HepG2 (cell line): ENCODE measurements around the gene ITGAE. TPM values are rescaled to one million over a fixed set of nuclear protein-coding genes. Genes with fewer than 3 reads are reported as not detected.

Source experiments
- ATAC-seq: fragments of 200-7000 bp; cut with Tn5 transposase; 3 replicates; pipeline ENCODE4 v1.9.1; 2020; ENCODE audit warnings: mild to moderate bottlenecking, moderate library complexity
- BruUV-seq: library from RNA; stranded (reverse); fragments of 400-500 nt; replicated peaks from 2 replicates; lab custom pipeline; 2021; lab: Mats Ljungman, UMichigan
- CTCF ChIA-PET: fragments of 300-600 bp; formaldehyde crosslinking; extraction: SDS; loops from one replicate; lab custom pipeline; 2021; ENCODE audit warnings: low total read pairs, inconsistent platforms, low intra/inter-chr PET ratio; lab: Yijun Ruan, JAX
- POLR2A ChIA-PET: fragments of 350-600 bp; sonication (Branson Sonifier 250); formaldehyde crosslinking; loops from one replicate; lab custom pipeline; 2020; ENCODE audit warnings: antibody characterized with exemption, inconsistent platforms; lab: Yijun Ruan, JAX
- DNase-seq: peaks from one replicate; pipeline ENCODE4 v3.0.0-alpha.2; 2015; ENCODE audit warnings: low spot score
- FAIRE-seq: peaks from 3 replicates; lab custom pipeline; 2011; peaks lifted over from hg19 to GRCh38; lab: Jason Lieb, UNC
- H2AFZ ChIP-seq: one replicate; pipeline ENCODE4 v1.6.1; 2011; ENCODE audit warnings: low read length, inconsistent platforms
- H3K27ac ChIP-seq: fragments of 300-600 bp; 3 replicates; pipeline ENCODE4 v1.8.0; 2011; ENCODE audit warnings: mixed run types, mild to moderate bottlenecking, mixed read lengths, low read length, inconsistent platforms; ENCODE audit not compliant: insufficient read depth; ENCODE audit errors: extremely low read length
- H3K27me3 ChIP-seq, 2 experiments: fragments of 200-600 bp in 1 of 2; 2 replicates in 1 of 2; 3 replicates in 1 of 2; pipeline versions ENCODE4 v1.6.0 to v1.8.0; 2011; ENCODE audit warnings: low read length in 2 of 2, mild to moderate bottlenecking in 2 of 2, moderate library complexity in 2 of 2, inconsistent platforms in 1 of 2; ENCODE audit not compliant: insufficient read depth in 2 of 2, control insufficient read depth in 1 of 2
- H3K36me3 ChIP-seq, 2 experiments: fragments of 200-600 bp in 1 of 2; replicated peaks in 1 of 2; 2 replicates in 1 of 2; 3 replicates in 1 of 2; pipeline versions ENCODE4 v1.5.1 to v1.8.0; 2011; ENCODE audit warnings: low read length in 2 of 2, inconsistent platforms in 1 of 2; ENCODE audit not compliant: insufficient read depth in 2 of 2, control insufficient read depth in 1 of 2
- H3K4me1 ChIP-seq: 2 replicates; pipeline ENCODE4 v1.5.1; 2012; ENCODE audit warnings: low read length, inconsistent platforms; ENCODE audit not compliant: insufficient read depth
- H3K4me2 ChIP-seq: 2 replicates; pipeline ENCODE4 v1.6.0; 2011; ENCODE audit warnings: low read depth, low read length, inconsistent platforms
- H3K4me3 ChIP-seq, 3 experiments: fragments of 200-600 bp in 1 of 3; sonication (generic), shearing (Covaris generic) in 1 of 3; replicated peaks in 1 of 3; 2 replicates each; pipeline ENCODE4 v1.5.1; 2011 to 2016; ENCODE audit warnings: low read length in 3 of 3, inconsistent platforms in 2 of 3, low read depth in 2 of 3, mild to moderate bottlenecking in 2 of 3, control low read depth in 1 of 3, mixed read lengths in 1 of 3; ENCODE audit not compliant: insufficient read depth in 1 of 3
- H3K79me2 ChIP-seq: one replicate; pipeline ENCODE4 v1.6.1; 2011; ENCODE audit warnings: low read length, inconsistent platforms; ENCODE audit not compliant: insufficient read depth
- H3K9ac ChIP-seq: 2 replicates; pipeline ENCODE4 v1.6.0; 2011; ENCODE audit warnings: mild to moderate bottlenecking, low read depth, low read length, inconsistent platforms; ENCODE audit not compliant: insufficient read depth
- H3K9me3 ChIP-seq: 2 replicates; pipeline ENCODE4 v1.5.1; 2012; ENCODE audit warnings: mild to moderate bottlenecking, low read length
- H4K20me1 ChIP-seq: 2 replicates; pipeline ENCODE4 v1.6.0; 2011; ENCODE audit warnings: inconsistent platforms, mild to moderate bottlenecking, low read length, moderate library complexity; ENCODE audit not compliant: insufficient read depth
- BORCS8-MEF2B ChIP-seq: sonication (generic); formaldehyde crosslinking; IDR thresholded peaks from 2 replicates; pipeline ENCODE4 v1.8.0; 2022; ENCODE audit warnings: mild to moderate bottlenecking, missing genetic modification reagents
- CHD4 ChIP-seq: fragments of 200-600 bp; sonication (generic); IDR thresholded peaks from 2 replicates; pipeline ENCODE4 v1.7.0; 2017; ENCODE audit warnings: mild to moderate bottlenecking, low read length, borderline replicate concordance
- EP300 ChIP-seq, 3 experiments: sonication (generic) in 1 of 3; formaldehyde crosslinking in 1 of 3; IDR thresholded peaks; 2 replicates each; pipeline versions ENCODE4 v1.5.1 to v1.6.1; 2011 to 2020; ENCODE audit warnings: low read depth in 2 of 3, low read length in 2 of 3, borderline replicate concordance in 1 of 3, improper control_type of control experiment in 1 of 3, mild to moderate bottlenecking in 1 of 3, missing genetic modification reagents in 1 of 3, moderate library complexity in 1 of 3
- HDAC6 ChIP-seq: fragments of 200-600 bp; sonication (generic); IDR thresholded peaks from 2 replicates; pipeline ENCODE4 v1.7.0; 2017; ENCODE audit warnings: mild to moderate bottlenecking, antibody characterized with exemption, low read length, low read depth
- KDM3A ChIP-seq: IDR thresholded peaks from 2 replicates; pipeline ENCODE4 v1.6.1; 2018; ENCODE audit warnings: low read depth, missing compliant biosample characterization
- MEIS2 ChIP-seq: sonication (generic); formaldehyde crosslinking; IDR thresholded peaks from 2 replicates; pipeline ENCODE4 v1.9.0; 2021; ENCODE audit warnings: mild to moderate bottlenecking, missing genetic modification reagents
- NFATC3 ChIP-seq: sonication (generic); formaldehyde crosslinking; IDR thresholded peaks from 2 replicates; pipeline ENCODE4 v1.5.1; 2020; ENCODE audit warnings: mild to moderate bottlenecking, missing genetic modification reagents
- PHF20 ChIP-seq: sonication (generic); formaldehyde crosslinking; IDR thresholded peaks from 2 replicates; pipeline ENCODE4 v1.5.0; 2020; ENCODE audit warnings: mild to moderate bottlenecking, missing genetic modification reagents
- PHF5A ChIP-seq: IDR thresholded peaks from one replicate; pipeline ENCODE4 v1.6.1; 2018; ENCODE audit warnings: low read depth, missing genetic modification reagents; ENCODE audit not compliant: unreplicated experiment
- PHF8 ChIP-seq: sonication (generic); formaldehyde crosslinking; IDR thresholded peaks from 2 replicates; pipeline ENCODE4 v1.5.0; 2020; ENCODE audit warnings: missing genetic modification reagents
- ZFP37 ChIP-seq: sonication (generic); formaldehyde crosslinking; IDR thresholded peaks from 2 replicates; pipeline ENCODE4 v1.4.0; 2020; ENCODE audit warnings: missing genetic modification reagents, borderline replicate concordance
- ZNF17 ChIP-seq: sonication (generic); formaldehyde crosslinking; IDR thresholded peaks from 2 replicates; pipeline ENCODE4 v1.5.0; 2020; ENCODE audit warnings: mild to moderate bottlenecking, missing genetic modification reagents
- ZNF205 ChIP-seq: IDR thresholded peaks from 2 replicates; pipeline ENCODE4 v1.6.1; 2018; ENCODE audit warnings: missing biosample characterization, missing genetic modification reagents
- ZNF30 ChIP-seq: sonication (generic); formaldehyde crosslinking; IDR thresholded peaks from 2 replicates; pipeline ENCODE4 v1.5.0; 2020; ENCODE audit warnings: mild to moderate bottlenecking, missing genetic modification reagents
- ZNF777 ChIP-seq: sonication (generic); formaldehyde crosslinking; IDR thresholded peaks from 2 replicates; pipeline ENCODE4 v1.4.0; 2020; ENCODE audit warnings: missing genetic modification reagents
- WGBS: methylation state at CpG from one replicate; pipeline ENCODE4 v1.1.6; 2017; ENCODE audit warnings: low lambda C conversion rate; 5-methylcytosine and 5-hydroxymethylcytosine counted together
- in situ Hi-C: cut with HindIII; loops from 2 replicates; pipeline ENCODE4 v1.10.0; 2017; ENCODE audit warnings: low pct_unique_long_range_greater_than_20kb; ENCODE audit not compliant: extremely low pct_ligation_motif_present
- intact Hi-C: fragments of 100-400 bp; cut with micrococcal nuclease; formaldehyde crosslinking; loops from one replicate; pipeline ENCODE4 v1.10.0; 2022; ENCODE audit not compliant: unreplicated experiment
- polyA plus RNA-seq, 8 experiments: library from polyadenylated mRNA; depleted of rRNA in 3 of 8; stranded (reverse) in 7 of 8; unstranded in 1 of 8; fragments of >200 nt; fragmentation: Illumina TruSeq in 4 of 8; extraction: Trizol in 4 of 8; gene quantifications; 2 replicates each; pipeline versions ENCODE4 v1.2.1 to v1.2.3, GENCODE V29; 2011 to 2016; ENCODE audit warnings: low read depth in 4 of 8, missing spikeins in 1 of 8, mixed read lengths in 1 of 8; ENCODE audit not compliant: insufficient read depth in 1 of 8
- total RNA-seq, 5 experiments: library from RNA; depleted of rRNA; stranded (reverse); fragments of >200 nt; fragmentation: Illumina TruSeq; extraction: Trizol; gene quantifications; 2 replicates each; pipeline ENCODE4 v1.2.3, GENCODE V29; 2016; ENCODE audit warnings: low read depth in 1 of 5
- TF ChIP-seq, protein P1 (sequence below): sonication (generic); formaldehyde crosslinking; IDR thresholded peaks from 2 replicates; pipeline ENCODE4 v1.4.0; 2020; ENCODE audit warnings: missing genetic modification reagents
- TF ChIP-seq, protein P2 (sequence below): sonication (generic); formaldehyde crosslinking; conservative IDR thresholded peaks from 2 replicates; pipeline ENCODE4 v1.8.0; 2022; ENCODE audit warnings: missing genetic modification reagents
- TF ChIP-seq, protein P3 (sequence below): sonication (generic); formaldehyde crosslinking; IDR thresholded peaks from 2 replicates; pipeline ENCODE4 v1.5.0; 2020; ENCODE audit warnings: missing genetic modification reagents
- TF ChIP-seq, protein P4 (sequence below): sonication (generic); formaldehyde crosslinking; IDR thresholded peaks from 2 replicates; pipeline ENCODE4 v1.4.0; 2020; ENCODE audit warnings: missing genetic modification reagents, borderline replicate concordance

The ITGAE gene
- total and polyA plus RNA-seq, 2 of the 13 experiments (the other 11 are each of a cell fraction or from before 2014, with no cell fraction given), result 42.3 to 49.0 TPM

DNA sequence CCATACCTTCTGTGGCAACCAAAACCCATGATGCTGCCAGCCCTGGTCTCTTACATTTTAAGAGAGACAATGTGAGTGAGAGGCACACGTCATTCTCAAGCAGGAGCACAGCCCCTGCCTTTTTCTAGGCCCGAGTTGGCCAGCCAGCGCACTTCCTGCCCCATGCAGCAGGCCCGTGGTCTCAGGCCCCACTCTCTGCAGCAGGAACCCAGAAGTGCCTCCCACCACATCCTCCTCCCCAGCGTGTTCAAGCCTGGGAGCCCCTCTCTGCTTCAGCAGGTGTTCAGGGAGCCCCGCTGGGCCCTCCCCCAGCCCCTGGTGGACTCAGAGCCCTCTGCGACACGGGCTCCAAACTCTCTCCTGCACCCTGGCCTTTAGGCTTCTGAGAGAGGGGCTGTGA is 30.5 kb downstream of the ITGAE start:
- TF ChIP-seq EP300 (IDR thresholded peaks at IDR 0.05; ENCODE audit: low read depth in 2 of 2, low read length in 2 of 2), result no peak
- TF ChIP-seq EP300 (CRISPR knock-in tag; IDR thresholded peaks at IDR 0.05; ENCODE audit: borderline replicate concordance), result no peak
- TF ChIP-seq, protein P1, sequence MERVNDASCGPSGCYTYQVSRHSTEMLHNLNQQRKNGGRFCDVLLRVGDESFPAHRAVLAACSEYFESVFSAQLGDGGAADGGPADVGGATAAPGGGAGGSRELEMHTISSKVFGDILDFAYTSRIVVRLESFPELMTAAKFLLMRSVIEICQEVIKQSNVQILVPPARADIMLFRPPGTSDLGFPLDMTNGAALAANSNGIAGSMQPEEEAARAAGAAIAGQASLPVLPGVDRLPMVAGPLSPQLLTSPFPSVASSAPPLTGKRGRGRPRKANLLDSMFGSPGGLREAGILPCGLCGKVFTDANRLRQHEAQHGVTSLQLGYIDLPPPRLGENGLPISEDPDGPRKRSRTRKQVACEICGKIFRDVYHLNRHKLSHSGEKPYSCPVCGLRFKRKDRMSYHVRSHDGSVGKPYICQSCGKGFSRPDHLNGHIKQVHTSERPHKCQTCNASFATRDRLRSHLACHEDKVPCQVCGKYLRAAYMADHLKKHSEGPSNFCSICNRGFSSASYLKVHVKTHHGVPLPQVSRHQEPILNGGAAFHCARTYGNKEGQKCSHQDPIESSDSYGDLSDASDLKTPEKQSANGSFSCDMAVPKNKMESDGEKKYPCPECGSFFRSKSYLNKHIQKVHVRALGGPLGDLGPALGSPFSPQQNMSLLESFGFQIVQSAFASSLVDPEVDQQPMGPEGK (CRISPR knock-in tag), result no peak
- TF ChIP-seq ZNF777 (CRISPR knock-in tag), result no peak
- TF ChIP-seq ZNF17 (CRISPR knock-in tag), result no peak
- no peak for TF ChIP-seq BORCS8-MEF2B (CRISPR knock-in tag)
- no peak for TF ChIP-seq KDM3A (CRISPR knock-in tag)
- TF ChIP-seq MEIS2 (CRISPR knock-in tag), result no peak
- TF ChIP-seq PHF20 (CRISPR knock-in tag), result no peak
- TF ChIP-seq CHD4, result no peak
- no peak for TF ChIP-seq HDAC6
- no peak for TF ChIP-seq PHF5A (CRISPR knock-in tag)
- TF ChIP-seq NFATC3 (CRISPR knock-in tag), result no peak
- no peak for TF ChIP-seq ZFP37 (CRISPR knock-in tag)
- TF ChIP-seq PHF8 (CRISPR knock-in tag), result no peak
- TF ChIP-seq, protein P2, sequence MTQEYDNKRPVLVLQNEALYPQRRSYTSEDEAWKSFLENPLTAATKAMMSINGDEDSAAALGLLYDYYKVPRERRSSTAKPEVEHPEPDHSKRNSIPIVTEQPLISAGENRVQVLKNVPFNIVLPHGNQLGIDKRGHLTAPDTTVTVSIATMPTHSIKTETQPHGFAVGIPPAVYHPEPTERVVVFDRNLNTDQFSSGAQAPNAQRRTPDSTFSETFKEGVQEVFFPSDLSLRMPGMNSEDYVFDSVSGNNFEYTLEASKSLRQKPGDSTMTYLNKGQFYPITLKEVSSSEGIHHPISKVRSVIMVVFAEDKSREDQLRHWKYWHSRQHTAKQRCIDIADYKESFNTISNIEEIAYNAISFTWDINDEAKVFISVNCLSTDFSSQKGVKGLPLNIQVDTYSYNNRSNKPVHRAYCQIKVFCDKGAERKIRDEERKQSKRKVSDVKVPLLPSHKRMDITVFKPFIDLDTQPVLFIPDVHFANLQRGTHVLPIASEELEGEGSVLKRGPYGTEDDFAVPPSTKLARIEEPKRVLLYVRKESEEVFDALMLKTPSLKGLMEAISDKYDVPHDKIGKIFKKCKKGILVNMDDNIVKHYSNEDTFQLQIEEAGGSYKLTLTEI (CRISPR knock-in tag), result no peak
- no peak for TF ChIP-seq ZNF205 (CRISPR knock-in tag)
- TF ChIP-seq ZNF30 (CRISPR knock-in tag), result no peak
- TF ChIP-seq, protein P3, sequence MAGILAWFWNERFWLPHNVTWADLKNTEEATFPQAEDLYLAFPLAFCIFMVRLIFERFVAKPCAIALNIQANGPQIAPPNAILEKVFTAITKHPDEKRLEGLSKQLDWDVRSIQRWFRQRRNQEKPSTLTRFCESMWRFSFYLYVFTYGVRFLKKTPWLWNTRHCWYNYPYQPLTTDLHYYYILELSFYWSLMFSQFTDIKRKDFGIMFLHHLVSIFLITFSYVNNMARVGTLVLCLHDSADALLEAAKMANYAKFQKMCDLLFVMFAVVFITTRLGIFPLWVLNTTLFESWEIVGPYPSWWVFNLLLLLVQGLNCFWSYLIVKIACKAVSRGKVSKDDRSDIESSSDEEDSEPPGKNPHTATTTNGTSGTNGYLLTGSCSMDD, result no peak
- TF ChIP-seq, protein P4, sequence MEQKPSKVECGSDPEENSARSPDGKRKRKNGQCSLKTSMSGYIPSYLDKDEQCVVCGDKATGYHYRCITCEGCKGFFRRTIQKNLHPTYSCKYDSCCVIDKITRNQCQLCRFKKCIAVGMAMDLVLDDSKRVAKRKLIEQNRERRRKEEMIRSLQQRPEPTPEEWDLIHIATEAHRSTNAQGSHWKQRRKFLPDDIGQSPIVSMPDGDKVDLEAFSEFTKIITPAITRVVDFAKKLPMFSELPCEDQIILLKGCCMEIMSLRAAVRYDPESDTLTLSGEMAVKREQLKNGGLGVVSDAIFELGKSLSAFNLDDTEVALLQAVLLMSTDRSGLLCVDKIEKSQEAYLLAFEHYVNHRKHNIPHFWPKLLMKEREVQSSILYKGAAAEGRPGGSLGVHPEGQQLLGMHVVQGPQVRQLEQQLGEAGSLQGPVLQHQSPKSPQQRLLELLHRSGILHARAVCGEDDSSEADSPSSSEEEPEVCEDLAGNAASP (CRISPR knock-in tag), result no peak
- Histone ChIP-seq H3K27ac (no peak overlapping the region), H3K79me2 (no peaks in the 10 kb centered on the region), H3K9ac (no peak overlapping the region), H3K36me3 (no peaks in the 10 kb centered on the region), H3K9me3 (no peaks in the 10 kb centered on the region), H3K4me3 (no peak overlapping the region), H3K4me1 (peaks cover 49% of the 10 kb centered on the region), H3K27me3 (peaks cover 0 to 2% of the 10 kb centered on the region in 2 experiments; a peak in 1 of 5 replicates), H3K4me2 (no peak overlapping the region), H4K20me1 (no peaks in the 10 kb centered on the region), H2AFZ (no peak overlapping the region)
- no peak for ATAC-seq
- intact Hi-C loops (loop anchor here (5.0 kb wide), 1 partner anchor 33 kb away; no protein-coding TSS in a partner anchor), in situ Hi-C loops (no loop called here)
- CTCF ChIA-PET, result no interaction called here
- 50% methylated on average over 3 of the region's 8 CpGs for WGBS
- POLR2A ChIA-PET, result no interaction called here
- no peak for FAIRE-seq
- no TSS peak for BruUV-seq
- no peak for DNase-seq
